GM23338 (cell line): ENCODE measurements around the gene C19orf25.

Source experiments
- CREB1 ChIP-seq: fragments of 250-450 bp; sonication (Bioruptor Pico); IDR thresholded peaks from 2 replicates; pipeline ENCODE4 v1.5.0; 2020; ENCODE audit warnings: low read depth, mild to moderate bottlenecking, moderate library complexity
- EZH2 ChIP-seq: fragments of 200-600 bp; sonication (generic); IDR thresholded peaks from one replicate; pipeline ENCODE4 v1.8.0; 2017; ENCODE audit warnings: antibody characterized with exemption, mild to moderate bottlenecking, low read depth; ENCODE audit not compliant: unreplicated experiment
- EZH2phosphoT487 ChIP-seq: fragments of 200-600 bp; sonication (generic); IDR thresholded peaks from one replicate; pipeline ENCODE4 v1.8.1; 2018; ENCODE audit warnings: antibody characterized with exemption; ENCODE audit not compliant: unreplicated experiment
- JUNB ChIP-seq: IDR thresholded peaks from one replicate; pipeline ENCODE4 v1.6.1; 2016; ENCODE audit warnings: antibody characterized with exemption; ENCODE audit not compliant: unreplicated experiment
- POLR2AphosphoS5 ChIP-seq: IDR thresholded peaks from 2 replicates; pipeline ENCODE4 v1.6.1; 2016; ENCODE audit warnings: antibody characterized with exemption, low read depth
- REST ChIP-seq: IDR thresholded peaks from one replicate; pipeline ENCODE4 v1.6.1; 2018; ENCODE audit warnings: antibody characterized with exemption; ENCODE audit not compliant: unreplicated experiment
- STAT1 ChIP-seq: IDR thresholded peaks from one replicate; pipeline ENCODE4 v1.6.1; 2016; ENCODE audit warnings: antibody characterized with exemption; ENCODE audit not compliant: unreplicated experiment
- ZNF331 ChIP-seq: fragments of 250-450 bp; sonication (Bioruptor Pico); IDR thresholded peaks from 2 replicates; pipeline ENCODE4 v1.5.0; 2020; ENCODE audit warnings: low read depth, mild to moderate bottlenecking, moderate library complexity
- TF ChIP-seq, protein P1 (sequence below), 2 experiments: fragments of 200-600 bp in 1 of 2; sonication (generic) in 1 of 2; conservative IDR thresholded peaks; 2 replicates each; pipeline versions ENCODE4 v1.5.1 to v1.6.1; 2016 to 2017; ENCODE audit warnings: antibody characterized with exemption in 2 of 2, low read depth in 2 of 2, mild to moderate bottlenecking in 2 of 2, moderate library complexity in 1 of 2
- TF ChIP-seq, protein P2 (sequence below): IDR thresholded peaks from 2 replicates; pipeline ENCODE4 v1.6.1; 2016; ENCODE audit warnings: antibody characterized with exemption

GRCh38 chr19:1469255-1470054 lies 9.6 kb downstream of the C19orf25 start:
- TF ChIP-seq, protein P1, sequence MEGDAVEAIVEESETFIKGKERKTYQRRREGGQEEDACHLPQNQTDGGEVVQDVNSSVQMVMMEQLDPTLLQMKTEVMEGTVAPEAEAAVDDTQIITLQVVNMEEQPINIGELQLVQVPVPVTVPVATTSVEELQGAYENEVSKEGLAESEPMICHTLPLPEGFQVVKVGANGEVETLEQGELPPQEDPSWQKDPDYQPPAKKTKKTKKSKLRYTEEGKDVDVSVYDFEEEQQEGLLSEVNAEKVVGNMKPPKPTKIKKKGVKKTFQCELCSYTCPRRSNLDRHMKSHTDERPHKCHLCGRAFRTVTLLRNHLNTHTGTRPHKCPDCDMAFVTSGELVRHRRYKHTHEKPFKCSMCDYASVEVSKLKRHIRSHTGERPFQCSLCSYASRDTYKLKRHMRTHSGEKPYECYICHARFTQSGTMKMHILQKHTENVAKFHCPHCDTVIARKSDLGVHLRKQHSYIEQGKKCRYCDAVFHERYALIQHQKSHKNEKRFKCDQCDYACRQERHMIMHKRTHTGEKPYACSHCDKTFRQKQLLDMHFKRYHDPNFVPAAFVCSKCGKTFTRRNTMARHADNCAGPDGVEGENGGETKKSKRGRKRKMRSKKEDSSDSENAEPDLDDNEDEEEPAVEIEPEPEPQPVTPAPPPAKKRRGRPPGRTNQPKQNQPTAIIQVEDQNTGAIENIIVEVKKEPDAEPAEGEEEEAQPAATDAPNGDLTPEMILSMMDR (conservative IDR thresholded peaks at IDR 0.05; ENCODE audit: low read depth in 2 of 2), result no peak
- no peak for TF ChIP-seq EZH2phosphoT487
- TF ChIP-seq, protein P2, sequence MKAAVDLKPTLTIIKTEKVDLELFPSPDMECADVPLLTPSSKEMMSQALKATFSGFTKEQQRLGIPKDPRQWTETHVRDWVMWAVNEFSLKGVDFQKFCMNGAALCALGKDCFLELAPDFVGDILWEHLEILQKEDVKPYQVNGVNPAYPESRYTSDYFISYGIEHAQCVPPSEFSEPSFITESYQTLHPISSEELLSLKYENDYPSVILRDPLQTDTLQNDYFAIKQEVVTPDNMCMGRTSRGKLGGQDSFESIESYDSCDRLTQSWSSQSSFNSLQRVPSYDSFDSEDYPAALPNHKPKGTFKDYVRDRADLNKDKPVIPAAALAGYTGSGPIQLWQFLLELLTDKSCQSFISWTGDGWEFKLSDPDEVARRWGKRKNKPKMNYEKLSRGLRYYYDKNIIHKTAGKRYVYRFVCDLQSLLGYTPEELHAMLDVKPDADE, result no peak
- TF ChIP-seq REST, result no peak
- no peak for TF ChIP-seq EZH2
- no peak for TF ChIP-seq JUNB
- TF ChIP-seq POLR2AphosphoS5, result no peak
- TF ChIP-seq CREB1, result no peak
- TF ChIP-seq STAT1, result no peak
- no peak for TF ChIP-seq ZNF331 (CRISPR knock-in tag)
